ENCODE measurements around the gene ABCA2. TPM values are rescaled to one million over a fixed set of nuclear protein-coding genes. Genes with fewer than 3 reads are reported as not detected.

ABCA2 gene
- total RNA-seq, 1 experiment from 2014 or later, result 22.4 TPM

- Histone ChIP-seq H3K4me1 (ENCODE audit: insufficient read depth, low read length) (no peaks in the 10 kb centered on the region; the same call in 1 of the 2 replicates), H3K9me3 (ENCODE audit: control insufficient read depth, low read depth, low read length) (no peaks in the 10 kb centered on the region), H2BK12ac (ENCODE audit: insufficient read length, low read depth, low read length) (no peak overlapping the region), H3K18ac (ENCODE audit: insufficient read length, low read depth, low read length) (no peak overlapping the region), H3T11ph (ENCODE audit: low read length) (no peak overlapping the region), H3K23ac (ENCODE audit: insufficient read length, low read depth, low read length) (no peak overlapping the region), H3K56ac (ENCODE audit: insufficient read length, low read depth, low read length) (no peak overlapping the region), H4K91ac (ENCODE audit: insufficient read length, low read depth, low read length) (no peak overlapping the region), H3K27me3 (ENCODE audit: insufficient read depth, low read length) (no peaks in the 10 kb centered on the region), H2BK20ac (ENCODE audit: low read depth, low read length, poor library complexity, severe bottlenecking) (no peak overlapping the region), H2BK15ac (ENCODE audit: low read depth, low read length) (no peak overlapping the region), H3K27ac (ENCODE audit: insufficient read length, low read depth, low read length) (no peak overlapping the region), H4K20me1 (ENCODE audit: control insufficient read depth, insufficient read depth, insufficient read length) (no peaks in the 10 kb centered on the region), H3K4ac (ENCODE audit: low read depth, low read length) (no peak overlapping the region), H2AK5ac (ENCODE audit: insufficient read length, low read length) (no peak overlapping the region), H4K8ac (replicated peaks; ENCODE audit: insufficient read length, low read depth, low read length) (no peak overlapping the region), H3K4me2 (ENCODE audit: insufficient read depth, insufficient read length, low read length) (no peak overlapping the region), H3K79me2 (ENCODE audit: insufficient read depth, low read length) (no peaks in the 10 kb centered on the region), H3K23me2 (ENCODE audit: insufficient read length, low read depth, low read length, poor library complexity, severe bottlenecking) (peaks cover 9% of the 10 kb centered on the region), H2AFZ (ENCODE audit: low read length) (no peak overlapping the region), H2BK120ac (ENCODE audit: low read depth, low read length, poor library complexity, severe bottlenecking) (no peak overlapping the region), H3K14ac (ENCODE audit: insufficient read depth, low read length) (no peak overlapping the region), H4K5ac (ENCODE audit: insufficient read length, low read depth, low read length) (no peak overlapping the region), H2BK5ac (ENCODE audit: insufficient read length, low read length) (no peak overlapping the region), H3K9ac (ENCODE audit: extremely low read depth, insufficient read length, low read length) (no peak overlapping the region), H3K79me1 (ENCODE audit: insufficient read depth, low read depth, low read length, poor library complexity, severe bottlenecking) (no peaks in the 10 kb centered on the region)
- Mint-ChIP-seq H3K4me1 (peaks cover 2 to 16% of the 10 kb centered on the region in 2 experiments), H3K27me3 (ENCODE audit: low read depth) (peaks cover 7% of the 10 kb centered on the region), H3K36me3 (ENCODE audit: insufficient read depth in 1 of 3, low read depth in 3 of 3) (peaks cover 0 to 3% (median 0%) of the 10 kb centered on the region in 3 experiments; a peak in 1 of 7 replicates), H3K4me3 (0 out of 5 replicates have a peak overlapping the region, but pooled peaks of 1 of the 2 experiments have one; percentile 10), H3K27ac (no peak overlapping the region), H3K9me3 (no peaks in the 10 kb centered on the region)
- DNase-seq, result no peak
- no peak for TF ChIP-seq CTCF (conservative IDR thresholded peaks at IDR 0.05)
- no CpG with 5 or more reads among the region's 16 CpGs for WGBS (ENCODE audit: extremely low coverage, insufficient read length, low lambda C conversion rate)
These were observed 47.2 kb downstream of the ABCA2 start for GRCh38 chr9:136980669-136981478.

Measured in H9 (cell line).